Prostate gland (tissue), 2 donors: ENCODE data around the gene RIGI.

Source experiments
- POLR2A ChIP-seq: fragments of 450-650 bp; IDR thresholded peaks from one replicate; pipeline ENCODE4 v1.6.1; 2016; ENCODE audit warnings: antibody characterized with exemption, mild to moderate bottlenecking
- POLR2AphosphoS5 ChIP-seq: sonication (generic); formaldehyde crosslinking; IDR thresholded peaks from one replicate; pipeline ENCODE4 v1.6.1; 2017; ENCODE audit warnings: antibody characterized with exemption
- TF ChIP-seq, protein P1 (sequence below), 4 experiments: fragments of 200-600 bp in 2 of 4; fragments of 450-650 bp in 2 of 4; sonication (generic) in 2 of 4; IDR thresholded peaks; 1 replicate in 3 of 4; 2 replicates in 1 of 4; pipeline ENCODE4 v1.5.1; 2016 to 2019; ENCODE audit warnings: antibody characterized with exemption in 4 of 4, mild to moderate bottlenecking in 2 of 4, moderate library complexity in 2 of 4

DNA sequence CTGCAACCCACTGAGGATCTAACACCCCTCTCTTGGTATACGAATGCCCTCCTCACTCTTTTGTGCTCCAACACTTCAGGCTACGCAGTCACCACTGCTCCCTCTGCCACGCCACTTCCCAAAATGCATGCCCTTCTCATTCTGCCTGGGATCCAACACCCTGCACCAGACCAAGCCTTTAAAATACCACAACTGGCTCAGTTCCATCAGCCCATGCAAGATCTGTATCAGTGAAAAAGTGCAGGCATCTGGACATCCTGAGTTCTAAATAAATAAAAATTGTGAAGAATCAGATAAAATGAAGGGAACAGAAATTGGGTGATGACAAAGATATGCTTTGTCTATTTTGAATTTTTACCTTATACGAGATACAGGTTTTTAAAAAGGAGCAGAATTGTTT lies 44.3 kb upstream of the RIGI start:
- TF ChIP-seq, protein P1, sequence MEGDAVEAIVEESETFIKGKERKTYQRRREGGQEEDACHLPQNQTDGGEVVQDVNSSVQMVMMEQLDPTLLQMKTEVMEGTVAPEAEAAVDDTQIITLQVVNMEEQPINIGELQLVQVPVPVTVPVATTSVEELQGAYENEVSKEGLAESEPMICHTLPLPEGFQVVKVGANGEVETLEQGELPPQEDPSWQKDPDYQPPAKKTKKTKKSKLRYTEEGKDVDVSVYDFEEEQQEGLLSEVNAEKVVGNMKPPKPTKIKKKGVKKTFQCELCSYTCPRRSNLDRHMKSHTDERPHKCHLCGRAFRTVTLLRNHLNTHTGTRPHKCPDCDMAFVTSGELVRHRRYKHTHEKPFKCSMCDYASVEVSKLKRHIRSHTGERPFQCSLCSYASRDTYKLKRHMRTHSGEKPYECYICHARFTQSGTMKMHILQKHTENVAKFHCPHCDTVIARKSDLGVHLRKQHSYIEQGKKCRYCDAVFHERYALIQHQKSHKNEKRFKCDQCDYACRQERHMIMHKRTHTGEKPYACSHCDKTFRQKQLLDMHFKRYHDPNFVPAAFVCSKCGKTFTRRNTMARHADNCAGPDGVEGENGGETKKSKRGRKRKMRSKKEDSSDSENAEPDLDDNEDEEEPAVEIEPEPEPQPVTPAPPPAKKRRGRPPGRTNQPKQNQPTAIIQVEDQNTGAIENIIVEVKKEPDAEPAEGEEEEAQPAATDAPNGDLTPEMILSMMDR (IDR thresholded peaks at IDR 0.05), result no peak
- no peak for TF ChIP-seq POLR2AphosphoS5
- no peak for TF ChIP-seq POLR2A
